Large intestine (tissue), 3 donors: ENCODE measurements around the gene NRG2. TPM values are rescaled to one million over a fixed set of nuclear protein-coding genes. Genes with fewer than 3 reads are reported as not detected.

ENCODE experiments used
- DNase-seq, 2 donors: peaks; one replicate each; pipeline versions ENCODE4 v3.0.0 to v3.0.0-alpha.2; 2013
- H3K27ac ChIP-seq: one replicate; pipeline ENCODE4 v1.5.1; 2013; ENCODE audit warnings: low read length
- H3K27me3 ChIP-seq: 2 replicates; pipeline ENCODE4 v1.6.1; 2013; ENCODE audit warnings: low read length; ENCODE audit not compliant: control insufficient read depth, insufficient read depth
- H3K36me3 ChIP-seq: 2 replicates; pipeline ENCODE4 v1.6.1; 2013; ENCODE audit warnings: low read length; ENCODE audit not compliant: control insufficient read depth, insufficient read depth
- H3K4me1 ChIP-seq: one replicate; pipeline ENCODE4 v1.6.1; 2013; ENCODE audit warnings: low read length; ENCODE audit not compliant: control insufficient read depth, insufficient read depth
- H3K4me3 ChIP-seq: one replicate; pipeline ENCODE4 v1.5.1; 2013; ENCODE audit warnings: low read length
- H3K9me3 ChIP-seq: one replicate; pipeline ENCODE4 v1.6.1; 2013; ENCODE audit warnings: mild to moderate bottlenecking, low read depth, low read length, moderate library complexity; ENCODE audit not compliant: control insufficient read depth
- WGBS: methylation state at CpG from one replicate; pipeline ENCODE4 v1.1.5; 2013; ENCODE audit warnings: low lambda C conversion rate; ENCODE audit not compliant: insufficient coverage; 5-methylcytosine and 5-hydroxymethylcytosine counted together
- polyA plus RNA-seq: library from polyadenylated mRNA; unstranded; fragments of 120-200 nt; gene quantifications from one replicate; pipeline ENCODE4 v1.2.1, GENCODE V29; 2013

Gene NRG2
- polyA plus RNA-seq, 1 donor = 1.1 TPM

DNA sequence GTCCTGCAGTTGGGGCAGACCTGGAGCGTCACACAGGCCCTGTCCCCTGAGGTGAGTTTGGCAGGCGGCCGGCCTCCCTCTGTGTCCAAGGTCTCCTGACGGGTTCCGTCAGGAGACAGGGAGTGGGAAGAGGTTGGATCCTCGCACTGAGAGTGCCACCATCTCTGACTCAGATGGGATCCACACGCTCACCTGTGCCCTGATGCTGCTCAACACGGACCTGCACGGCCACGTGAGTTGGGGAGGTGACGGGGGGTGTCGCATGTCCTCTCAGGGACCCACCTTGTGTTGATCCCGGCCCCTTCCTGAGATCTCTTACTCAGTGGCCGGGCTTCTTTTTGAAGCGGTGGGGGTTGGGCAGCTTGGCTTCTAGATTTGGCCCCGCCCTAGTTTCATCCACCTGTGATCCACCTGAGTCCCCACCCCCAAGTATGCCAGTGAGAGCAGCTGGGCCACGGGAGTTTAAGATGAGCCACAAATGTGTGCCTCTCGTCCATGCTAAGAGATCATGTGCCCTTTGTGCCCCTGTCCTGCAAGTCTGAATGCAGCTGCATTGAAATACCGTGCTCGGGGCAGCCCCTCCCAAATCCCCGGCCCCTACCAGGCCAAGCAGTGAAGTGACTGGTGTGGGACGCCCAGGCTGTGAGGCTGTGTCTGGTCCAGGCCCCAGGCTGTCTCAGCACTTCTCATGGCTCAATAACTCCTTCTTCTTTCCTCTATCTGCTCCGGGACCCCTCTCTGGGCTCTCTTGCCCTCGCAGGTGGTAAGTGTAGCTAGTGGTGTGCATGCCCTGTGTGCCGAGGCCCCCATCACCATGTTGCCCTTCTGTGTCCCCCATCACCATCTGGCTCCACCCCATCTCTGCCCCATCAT is 220.3 kb downstream of the NRG2 start:
- peaks cover 3% of the 10 kb centered on the region for H3K27me3 ChIP-seq
- DNase-seq = no peak
- H3K4me3 ChIP-seq = no peak overlapping the region
- H3K9me3 ChIP-seq = no peaks in the 10 kb centered on the region
- H3K36me3 ChIP-seq = no peaks in the 10 kb centered on the region
- no peaks in the 10 kb centered on the region for H3K4me1 ChIP-seq
- WGBS = no CpG with 5 or more reads among the region's 25 CpGs
- H3K27ac ChIP-seq = no peak overlapping the region

- DNase-seq = no peak
- WGBS = no CpG with 5 or more reads among the region's 11 CpGs
- Histone ChIP-seq H3K4me3 (no peak overlapping the region), H3K27me3 (peaks cover 5% of the 10 kb centered on the region), H3K9me3 (no peaks in the 10 kb centered on the region), H3K4me1 (no peaks in the 10 kb centered on the region), H3K36me3 (no peaks in the 10 kb centered on the region), H3K27ac (no peak overlapping the region)
These were observed 221.1 kb downstream of the NRG2 start for GRCh38 chr5:139821806-139822552.

GRCh38 chr5:139820606-139821005 is 222.5 kb downstream of the NRG2 start:
- Histone ChIP-seq H3K9me3 (no peaks in the 10 kb centered on the region), H3K4me1 (no peaks in the 10 kb centered on the region), H3K36me3 (no peaks in the 10 kb centered on the region), H3K27me3 (peaks cover 5% of the 10 kb centered on the region), H3K27ac (no peak overlapping the region), H3K4me3 (no peak overlapping the region)
- WGBS = no CpG with 5 or more reads among the region's 4 CpGs
- DNase-seq = no peak

DNA sequence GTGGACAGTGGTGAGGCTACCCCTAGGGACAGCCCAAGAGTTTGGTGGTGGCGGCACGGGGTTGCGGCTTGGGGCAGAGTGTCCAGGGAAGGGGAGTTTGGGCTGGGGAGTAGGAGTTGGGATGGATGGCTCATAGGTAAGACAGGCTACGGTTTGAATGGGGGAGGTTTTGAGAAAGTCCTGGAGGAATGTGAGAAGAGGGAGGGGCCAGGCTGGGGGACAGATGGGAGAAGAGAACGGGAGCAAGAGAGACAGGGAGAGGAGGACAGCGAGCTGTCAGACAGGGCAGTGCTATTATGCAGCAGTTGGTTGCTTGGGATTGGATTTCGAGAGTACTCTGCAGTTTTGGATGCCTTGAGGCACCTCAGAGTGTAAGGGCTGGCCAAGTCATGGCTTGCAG is 223.0 kb downstream of the NRG2 start:
- no peak overlapping the region for H3K27ac ChIP-seq
- H3K36me3 ChIP-seq = no peaks in the 10 kb centered on the region
- peaks cover 5% of the 10 kb centered on the region for H3K27me3 ChIP-seq
- no peaks in the 10 kb centered on the region for H3K9me3 ChIP-seq
- 0% methylated on average over 1 of the region's 7 CpGs for WGBS
- H3K4me3 ChIP-seq = no peak overlapping the region
- H3K4me1 ChIP-seq = no peaks in the 10 kb centered on the region
- DNase-seq = no peak

DNA sequence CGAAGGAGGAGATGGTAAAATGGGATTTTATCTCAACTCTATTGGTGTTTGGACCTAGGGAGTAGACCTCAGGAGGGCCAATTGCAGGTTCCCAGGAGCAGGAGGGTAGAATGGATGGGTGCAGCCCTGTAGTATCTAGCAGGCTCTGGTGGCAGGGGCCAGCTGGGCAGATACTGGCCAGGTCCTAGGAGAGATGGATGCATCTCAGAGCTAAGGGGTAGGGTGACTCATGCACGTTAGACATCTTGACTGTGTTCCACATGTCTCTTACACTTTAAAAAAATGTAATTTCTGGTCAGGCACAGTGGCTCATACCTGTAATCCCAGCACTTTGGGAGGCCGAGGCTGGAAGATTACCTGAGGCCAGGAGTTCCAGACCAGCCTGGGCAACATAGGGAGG is 225.1 kb downstream of the NRG2 start:
- no peak overlapping the region for H3K4me3 ChIP-seq
- no peaks in the 10 kb centered on the region for H3K36me3 ChIP-seq
- no peaks in the 10 kb centered on the region for H3K9me3 ChIP-seq
- H3K4me1 ChIP-seq = no peaks in the 10 kb centered on the region
- no CpG with 5 or more reads among the region's 3 CpGs for WGBS
- DNase-seq = no peak
- H3K27me3 ChIP-seq = peaks cover 5% of the 10 kb centered on the region
- H3K27ac ChIP-seq = no peak overlapping the region

- Histone ChIP-seq H3K4me3 (no peak overlapping the region), H3K4me1 (no peaks in the 10 kb centered on the region), H3K27me3 (peaks cover 5% of the 10 kb centered on the region), H3K36me3 (no peaks in the 10 kb centered on the region), H3K27ac (no peak overlapping the region), H3K9me3 (no peaks in the 10 kb centered on the region)
- WGBS = no CpG with 5 or more reads among the region's 8 CpGs
- no peak for DNase-seq
These were observed 225.7 kb downstream of the NRG2 start for GRCh38 chr5:139817362-139817761.

DNA sequence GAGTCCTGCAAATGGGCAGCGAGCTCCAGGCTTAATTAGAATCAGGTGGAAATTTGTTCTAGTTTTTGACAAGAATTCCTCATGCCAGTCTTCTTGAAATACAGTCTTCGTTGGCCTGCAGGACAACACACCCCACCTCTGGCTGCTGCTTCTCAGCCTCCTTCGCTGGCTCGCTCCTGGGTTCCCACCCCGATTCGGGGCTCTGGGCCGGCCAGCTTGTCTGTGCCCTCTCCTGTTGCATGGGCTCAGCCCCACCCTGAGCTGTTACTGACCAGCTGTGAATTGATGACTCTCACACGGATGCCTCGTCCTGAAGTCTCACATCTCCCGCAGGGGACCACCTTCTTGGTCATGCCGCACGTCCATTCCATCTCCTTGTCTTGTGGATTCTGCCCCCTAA is 226.5 kb downstream of the NRG2 start:
- no peak overlapping the region for H3K4me3 ChIP-seq
- no peaks in the 10 kb centered on the region for H3K36me3 ChIP-seq
- no peaks in the 10 kb centered on the region for H3K9me3 ChIP-seq
- WGBS = 100% methylated on average over 1 of the region's 12 CpGs
- peaks cover 5% of the 10 kb centered on the region for H3K27me3 ChIP-seq
- no peaks in the 10 kb centered on the region for H3K4me1 ChIP-seq
- H3K27ac ChIP-seq = no peak overlapping the region
- DNase-seq = no peak

GRCh38 chr5:139814704-139815280 is 228.3 kb downstream of the NRG2 start:
- H3K9me3 ChIP-seq = no peaks in the 10 kb centered on the region
- DNase-seq = no peak
- H3K4me1 ChIP-seq = no peaks in the 10 kb centered on the region
- no peak overlapping the region for H3K27ac ChIP-seq
- 83% methylated on average over 1 of the region's 11 CpGs for WGBS
- H3K27me3 ChIP-seq = peaks cover 5% of the 10 kb centered on the region
- H3K4me3 ChIP-seq = no peak overlapping the region
- H3K36me3 ChIP-seq = no peaks in the 10 kb centered on the region

DNA sequence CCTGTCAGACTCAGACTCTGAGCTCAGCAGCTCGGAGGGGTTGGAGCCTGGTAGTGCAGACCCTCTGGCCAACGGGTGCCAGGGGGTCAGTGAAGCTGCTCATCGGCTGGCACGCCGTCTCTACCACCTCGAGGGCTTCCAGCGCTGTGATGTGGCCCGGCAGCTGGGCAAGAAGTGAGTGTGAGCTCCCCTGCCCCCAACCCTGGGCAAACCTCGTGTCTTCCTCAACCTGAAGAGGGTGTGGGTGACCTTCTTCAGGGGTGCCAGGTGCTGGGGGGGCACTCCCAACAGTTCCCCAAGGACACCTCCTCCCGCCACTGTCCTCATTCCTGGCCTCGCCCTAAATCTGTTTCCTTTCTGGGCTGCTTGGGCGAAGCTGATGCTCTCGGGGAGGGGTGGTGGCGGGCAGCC is 228.9 kb downstream of the NRG2 start:
- H3K27ac ChIP-seq = no peak overlapping the region
- DNase-seq = no peak
- H3K36me3 ChIP-seq = no peaks in the 10 kb centered on the region
- WGBS = no CpG with 5 or more reads among the region's 14 CpGs
- H3K4me3 ChIP-seq = no peak overlapping the region
- no peaks in the 10 kb centered on the region for H3K4me1 ChIP-seq
- H3K9me3 ChIP-seq = no peaks in the 10 kb centered on the region
- peaks cover 2% of the 10 kb centered on the region for H3K27me3 ChIP-seq
